Hepatocyte (in vitro differentiated cells): ENCODE results near the gene FNDC3B. TPM values are rescaled to one million over a fixed set of nuclear protein-coding genes. Genes with fewer than 3 reads are reported as not detected.

Experiments used
- DNase-seq: peaks from one replicate; pipeline ENCODE4 v3.0.0-alpha.2; 2016; ENCODE audit warnings: low spot score
- H2AFZ ChIP-seq: fragments of 200-600 bp; sonication (generic); 2 replicates; pipeline ENCODE4 v1.6.0; 2016; ENCODE audit warnings: antibody characterized with exemption, mild to moderate bottlenecking
- H3K27ac ChIP-seq: fragments of 200-600 bp; sonication (generic); 2 replicates; pipeline ENCODE4 v1.5.1; 2016; ENCODE audit warnings: mild to moderate bottlenecking
- H3K27me3 ChIP-seq: fragments of 200-600 bp; sonication (generic); 2 replicates; pipeline ENCODE4 v1.6.1; 2016
- H3K36me3 ChIP-seq: fragments of 200-600 bp; sonication (generic); replicated peaks from 2 replicates; pipeline ENCODE4 v1.5.1; 2016; ENCODE audit warnings: low read depth; ENCODE audit not compliant: insufficient read depth
- H3K4me1 ChIP-seq: fragments of 200-600 bp; sonication (generic); 2 replicates; pipeline ENCODE4 v1.5.1; 2016; ENCODE audit warnings: mild to moderate bottlenecking, moderate library complexity; ENCODE audit not compliant: insufficient read depth
- H3K4me2 ChIP-seq: fragments of 200-600 bp; sonication (generic); 2 replicates; pipeline ENCODE4 v1.6.0; 2016
- H3K4me3 ChIP-seq: fragments of 200-600 bp; sonication (generic); 2 replicates; pipeline ENCODE4 v1.5.1; 2016; ENCODE audit warnings: mild to moderate bottlenecking
- H3K79me2 ChIP-seq: fragments of 200-600 bp; sonication (generic); 2 replicates; pipeline ENCODE4 v1.6.0; 2017; ENCODE audit warnings: mild to moderate bottlenecking
- H3K9me2 ChIP-seq: fragments of 200-600 bp; sonication (generic); replicated peaks from 2 replicates; pipeline ENCODE4 v1.6.0; 2017; ENCODE audit warnings: mild to moderate bottlenecking; ENCODE audit not compliant: insufficient read depth
- H3K9me3 ChIP-seq: fragments of 200-600 bp; sonication (generic); 2 replicates; pipeline ENCODE4 v1.5.1; 2016; ENCODE audit warnings: low read depth, mild to moderate bottlenecking
- H4K20me1 ChIP-seq: fragments of 200-600 bp; sonication (generic); 2 replicates; pipeline ENCODE4 v1.6.0; 2016; ENCODE audit warnings: mild to moderate bottlenecking; ENCODE audit not compliant: insufficient read depth, poor library complexity, severe bottlenecking
- CTCF ChIP-seq: fragments of 200-600 bp; sonication (generic); IDR thresholded peaks from 2 replicates; pipeline ENCODE4 v1.5.1; 2016; ENCODE audit warnings: antibody characterized with exemption, mild to moderate bottlenecking; ENCODE audit not compliant: poor library complexity
- EZH2 ChIP-seq: fragments of 200-600 bp; sonication (generic); IDR thresholded peaks from 2 replicates; pipeline ENCODE4 v1.6.1; 2016; ENCODE audit warnings: antibody characterized with exemption, mild to moderate bottlenecking, borderline replicate concordance
- EZH2phosphoT487 ChIP-seq: fragments of 200-600 bp; sonication (generic); IDR thresholded peaks from one replicate; pipeline ENCODE4 v1.6.1; 2018; ENCODE audit warnings: antibody characterized with exemption, mild to moderate bottlenecking, low read depth, moderate library complexity; ENCODE audit not compliant: unreplicated experiment, severe bottlenecking
- WGBS: methylation state at CpG from one replicate; pipeline ENCODE4 v1.1.6; 2016; ENCODE audit warnings: low lambda C conversion rate; ENCODE audit errors: missing lambda C conversion rate; 5-methylcytosine and 5-hydroxymethylcytosine counted together
- polyA plus RNA-seq: library from polyadenylated mRNA; unstranded; fragments of >200 nt; fragmentation: Nextera tagmentation; extraction: Ambion mirVana; gene quantifications from 2 replicates; pipeline ENCODE4 v1.2.1, GENCODE V29; 2016
- total RNA-seq: library from RNA; depleted of rRNA; stranded (reverse); fragments of >200 nt; gene quantifications from 2 replicates; pipeline ENCODE4 v1.2.3, GENCODE V29; 2014

Gene FNDC3B
- total and polyA plus RNA-seq, 2 experiments from 2014 or later, result 61.2 to 113 TPM

- Histone ChIP-seq H3K4me2 (no peak overlapping the region), H3K27me3 (no peaks in the 10 kb centered on the region), H3K36me3 (peaks cover under 1% of the 10 kb centered on the region), H2AFZ (no peak overlapping the region), H3K27ac (no peak overlapping the region), H3K79me2 (peaks cover 100% of the 10 kb centered on the region), H3K4me3 (no peak overlapping the region), H3K4me1 (no peaks in the 10 kb centered on the region), H3K9me3 (no peaks in the 10 kb centered on the region), H4K20me1 (peaks cover 91% of the 10 kb centered on the region), H3K9me2 (no peaks in the 10 kb centered on the region)
- 95% methylated on average over 2 of the region's 2 CpGs for WGBS
- TF ChIP-seq EZH2phosphoT487 (no peak), EZH2 (no peak), CTCF (no peak)
- DNase-seq, result no peak
Observed at GRCh38 chr3:172048599-172048998, 9.2 kb downstream of the FNDC3B start.

GRCh38 chr3:172051310-172051956, 12.1 kb downstream of the FNDC3B start:
- WGBS, result 96% methylated on average over 3 of the region's 3 CpGs
- H3K4me3 ChIP-seq, result no peak overlapping the region
- no peaks in the 10 kb centered on the region for H3K27me3 ChIP-seq
- no peak for DNase-seq
- no peak for TF ChIP-seq EZH2
- TF ChIP-seq CTCF, result no peak
- no peak for TF ChIP-seq EZH2phosphoT487
- peaks cover 84% of the 10 kb centered on the region for H4K20me1 ChIP-seq
- H3K36me3 ChIP-seq, result no peaks in the 10 kb centered on the region
- H3K4me2 ChIP-seq, result no peak overlapping the region
- no peaks in the 10 kb centered on the region for H3K9me3 ChIP-seq
- peaks cover 100% of the 10 kb centered on the region for H3K79me2 ChIP-seq
- H3K27ac ChIP-seq, result no peak overlapping the region
- H2AFZ ChIP-seq, result no peak overlapping the region
- H3K9me2 ChIP-seq, result no peaks in the 10 kb centered on the region
- peaks cover under 1% of the 10 kb centered on the region for H3K4me1 ChIP-seq

GRCh38 chr3:172051957-172052354, 12.6 kb downstream of the FNDC3B start:
- Histone ChIP-seq H3K4me3 (no peak overlapping the region), H3K9me3 (no peaks in the 10 kb centered on the region), H3K9me2 (no peaks in the 10 kb centered on the region), H3K4me1 (peaks cover 6% of the 10 kb centered on the region), H2AFZ (no peak overlapping the region), H3K27me3 (no peaks in the 10 kb centered on the region), H3K27ac (no peak overlapping the region), H4K20me1 (peaks cover 84% of the 10 kb centered on the region), H3K36me3 (no peaks in the 10 kb centered on the region), H3K79me2 (peaks cover 100% of the 10 kb centered on the region), H3K4me2 (no peak overlapping the region)
- TF ChIP-seq EZH2, result no peak
- TF ChIP-seq EZH2phosphoT487, result no peak
- no peak for TF ChIP-seq CTCF
- 97% methylated on average over 5 of the region's 5 CpGs for WGBS
- no peak for DNase-seq
